ENCODE measurements around the gene NT5DC1.

NT5DC1 gene

DNA sequence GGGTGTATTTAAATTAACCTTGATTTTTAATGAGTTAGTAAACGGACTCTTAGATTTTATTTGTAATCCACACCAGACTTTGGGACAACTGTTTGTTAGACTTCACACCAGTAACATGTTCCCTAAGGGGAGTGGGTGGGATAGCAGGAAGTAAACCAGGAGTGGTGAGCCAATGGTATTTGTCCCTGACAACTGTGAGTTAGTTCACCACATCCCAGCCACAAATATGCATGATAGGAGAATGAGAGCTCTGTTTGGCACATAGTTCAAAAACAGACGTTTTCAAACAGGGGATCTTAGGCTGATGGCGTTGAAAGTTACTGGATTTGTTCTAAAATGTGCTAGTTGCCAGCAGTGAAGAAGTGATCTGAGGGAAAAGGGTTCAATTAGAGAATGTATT is 44.0 kb downstream of the NT5DC1 start:
- no peak for DNase-seq

DNA sequence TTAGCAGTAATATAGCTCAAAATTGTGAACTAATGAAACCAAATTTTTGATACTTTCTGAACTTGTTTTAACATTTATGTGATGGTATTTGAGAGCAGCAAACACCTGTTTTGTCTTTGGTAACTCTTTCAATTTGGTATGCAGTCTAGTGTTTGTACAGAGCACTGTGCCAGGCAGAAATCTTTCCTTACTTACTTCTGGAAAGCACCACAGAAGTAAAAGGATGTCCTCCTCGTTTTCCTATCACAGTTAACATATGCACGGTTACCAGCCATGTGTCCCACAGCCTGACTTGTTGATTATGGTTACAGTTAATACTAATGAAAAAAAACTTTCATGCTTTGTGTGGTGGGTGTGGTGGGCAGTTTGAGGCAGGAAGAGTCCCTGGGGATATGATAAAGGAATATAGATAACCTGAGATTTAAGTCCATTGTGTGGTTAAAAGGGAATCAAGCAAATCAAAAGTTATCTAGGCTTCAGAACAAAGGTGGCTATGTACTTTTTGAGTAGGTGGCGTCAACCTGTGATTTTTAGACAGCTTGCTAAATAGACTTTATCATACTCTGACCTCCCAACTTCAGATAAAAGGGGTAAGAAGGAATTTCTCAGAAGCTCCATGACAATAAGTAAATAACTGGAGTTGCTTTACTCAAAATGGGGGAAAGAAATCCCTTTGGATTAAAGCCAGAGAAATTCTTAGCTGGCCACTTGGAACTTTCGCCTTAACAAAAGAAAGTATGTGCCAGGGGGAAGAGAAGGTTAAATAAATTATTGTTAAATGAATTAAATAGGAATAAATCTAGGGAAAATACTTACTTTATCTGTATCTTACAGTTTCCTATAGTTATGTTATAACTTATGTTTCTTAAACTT is 45.4 kb downstream of the NT5DC1 start:
- DNase-seq: no peak

DNA sequence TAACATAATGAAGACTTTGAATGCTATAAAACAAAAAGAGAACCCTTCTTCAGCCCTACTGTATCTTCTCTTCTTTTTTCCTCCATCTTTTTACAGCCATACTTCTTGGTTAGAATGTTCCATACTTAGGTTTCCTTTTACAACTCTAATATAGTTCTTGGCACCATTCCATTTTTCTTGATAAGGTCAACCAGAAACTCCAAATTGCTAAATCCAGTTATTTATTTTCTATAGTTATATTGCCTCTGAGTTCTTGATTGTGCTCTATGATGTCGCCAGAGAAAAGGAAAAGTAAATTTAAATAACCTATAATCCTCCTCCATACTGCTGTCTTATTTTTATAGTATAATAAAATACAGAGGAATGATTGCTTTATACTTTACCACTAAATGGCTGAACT is 52.0 kb downstream of the NT5DC1 start:
- DNase-seq: no peak

DNA sequence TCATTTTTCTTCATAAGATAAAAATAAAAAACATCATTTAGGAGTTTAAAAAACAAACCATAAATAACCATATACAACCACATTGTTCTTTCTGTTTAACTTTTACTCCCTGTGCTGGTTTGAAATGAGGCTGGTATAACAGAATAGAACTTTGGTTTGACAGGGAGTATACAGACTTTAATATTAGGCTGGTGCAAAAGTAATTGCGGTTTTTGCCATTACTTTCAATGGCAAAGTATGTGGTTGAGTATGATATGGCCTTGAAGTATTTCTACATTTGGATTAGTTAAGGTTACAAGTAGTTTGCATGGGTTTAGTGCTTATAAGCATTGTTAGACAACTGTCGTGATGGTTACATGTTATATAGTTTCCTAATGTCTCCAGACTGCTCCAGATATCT is 54.2 kb downstream of the NT5DC1 start:
- DNase-seq: no peak

DNA sequence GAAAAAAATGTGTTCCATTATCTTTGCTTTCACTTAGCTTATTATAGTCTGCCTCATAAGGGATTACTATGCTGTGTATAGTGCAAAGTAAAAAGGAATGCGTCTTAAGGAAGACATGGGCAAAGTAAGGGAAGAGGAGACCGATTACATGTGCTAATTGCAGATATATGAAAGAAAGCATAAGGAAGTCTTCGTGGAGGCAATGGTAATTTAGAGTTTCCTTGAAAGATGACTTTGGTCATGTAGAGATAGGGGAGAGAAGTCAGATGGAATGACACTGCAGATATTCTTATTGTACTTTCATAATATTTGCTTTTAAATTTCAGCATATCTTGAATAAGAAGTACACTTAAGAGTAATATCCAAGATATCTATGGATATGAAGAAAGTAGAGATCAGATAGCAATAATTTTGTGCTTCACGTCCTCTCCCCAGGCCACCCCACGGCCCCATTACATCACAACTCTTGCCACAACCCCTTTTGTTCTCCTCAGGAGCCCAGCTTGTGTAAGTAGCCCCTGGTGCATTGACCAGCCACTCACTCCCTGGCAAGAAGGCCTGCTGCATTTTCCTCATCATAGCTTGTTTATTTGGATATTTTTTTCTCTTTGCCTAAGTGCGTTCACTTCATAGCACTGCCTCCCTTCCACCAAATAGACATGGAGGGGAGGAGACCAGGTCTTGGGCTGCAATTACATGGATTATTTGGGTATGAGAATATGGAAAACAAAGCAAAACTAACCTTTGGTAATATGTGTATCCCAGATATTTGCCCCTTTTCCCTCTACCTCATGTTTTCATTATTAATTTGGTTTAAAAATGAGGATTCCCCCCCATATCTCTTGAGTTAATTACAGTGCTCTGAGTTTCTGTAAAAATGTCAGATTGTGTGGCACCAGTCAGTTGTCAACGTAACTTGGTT is 56.0 kb downstream of the NT5DC1 start:
- DNase-seq: no peak

DNA sequence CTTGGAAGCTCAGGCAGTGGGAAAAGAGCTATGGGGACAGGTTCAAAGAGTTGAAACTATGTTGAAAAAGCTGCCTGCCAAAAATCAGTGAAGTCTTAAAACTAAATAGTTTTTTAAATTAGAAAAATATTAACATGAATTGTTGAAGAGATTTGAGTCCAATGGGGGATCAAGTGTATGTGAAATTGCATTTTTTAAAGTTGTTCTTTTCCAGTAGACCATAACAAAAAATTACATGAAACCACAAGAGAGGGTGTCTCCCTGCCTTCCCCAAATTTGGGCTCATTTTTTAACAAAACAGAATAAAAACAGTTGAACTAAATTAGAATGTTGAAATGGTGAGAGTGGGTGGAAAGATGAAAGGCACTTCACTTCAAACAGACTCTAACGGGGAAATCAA is 56.7 kb downstream of the NT5DC1 start:
- DNase-seq: no peak

DNA sequence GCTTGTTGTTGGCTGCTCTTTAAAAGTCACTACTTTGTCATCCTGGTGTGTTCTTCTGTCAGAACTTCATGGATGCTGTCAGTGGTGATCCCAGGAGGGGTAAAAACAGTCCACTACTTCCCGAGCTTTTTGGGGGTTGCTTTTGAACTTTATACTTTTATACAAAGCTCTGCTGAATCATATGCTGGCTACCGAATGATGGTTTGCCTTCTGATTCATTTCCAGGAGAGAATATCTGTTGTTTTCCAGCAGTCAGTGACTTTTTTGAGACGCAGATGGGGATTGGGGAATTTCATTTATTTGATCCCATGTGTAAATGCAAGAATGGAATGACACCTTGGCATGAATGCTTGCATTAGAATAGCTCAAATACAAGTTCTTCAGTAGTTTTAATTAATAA is 58.0 kb downstream of the NT5DC1 start:
- no peak for DNase-seq

DNA sequence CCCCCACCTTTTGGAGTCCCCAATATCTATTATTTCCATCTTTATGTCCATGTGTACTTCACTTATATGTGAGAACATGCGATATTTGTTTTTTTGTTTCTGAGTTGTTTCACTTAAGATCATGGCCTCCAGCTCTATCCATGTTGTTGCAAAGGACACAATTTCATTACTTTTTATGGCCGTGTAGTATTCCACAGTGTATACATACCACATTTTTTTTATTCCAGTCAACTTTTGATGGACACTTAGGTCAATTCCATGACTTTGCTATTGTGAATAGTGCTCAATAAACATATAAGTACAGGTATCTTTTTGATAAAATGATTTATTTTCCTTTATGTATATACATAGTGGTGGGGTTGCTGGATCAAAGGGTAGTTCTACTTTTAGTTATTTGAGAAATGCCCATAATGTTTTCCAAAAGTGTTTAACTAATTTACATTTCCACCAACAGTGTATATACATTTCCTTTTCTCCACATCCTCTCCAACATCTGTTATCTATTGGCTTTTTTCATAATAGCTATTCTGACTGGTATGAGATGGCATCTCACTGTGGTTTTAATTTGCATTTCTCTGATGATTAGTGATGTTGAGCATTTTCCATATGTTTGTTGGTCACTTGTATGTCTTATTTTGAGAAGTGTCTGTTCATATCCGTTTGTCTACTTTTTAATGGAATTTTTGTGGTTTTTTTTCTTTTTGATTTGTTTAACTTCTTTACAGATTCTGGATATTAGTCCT is 59.3 kb downstream of the NT5DC1 start:
- no peak for DNase-seq

DNA sequence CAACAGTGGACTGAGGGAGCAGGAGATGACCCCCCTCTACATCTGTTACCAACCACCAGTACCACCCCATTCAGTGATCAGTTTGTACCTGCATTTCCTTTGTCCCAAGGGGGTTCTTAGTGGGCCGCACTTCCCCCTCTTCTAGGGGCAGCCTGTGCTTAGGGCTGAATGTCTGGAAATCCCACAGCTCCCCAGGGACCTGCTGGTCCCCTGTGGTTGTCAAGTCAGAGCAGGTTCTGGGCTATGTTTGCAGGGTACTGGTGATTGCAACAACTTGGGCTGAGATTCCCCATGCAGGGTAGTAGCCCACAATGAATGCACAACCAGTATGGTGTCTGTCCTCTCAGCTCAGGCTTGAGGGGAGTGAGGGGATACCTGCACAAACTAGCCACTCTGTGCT is 64.9 kb downstream of the NT5DC1 start:
- DNase-seq: no peak

DNA sequence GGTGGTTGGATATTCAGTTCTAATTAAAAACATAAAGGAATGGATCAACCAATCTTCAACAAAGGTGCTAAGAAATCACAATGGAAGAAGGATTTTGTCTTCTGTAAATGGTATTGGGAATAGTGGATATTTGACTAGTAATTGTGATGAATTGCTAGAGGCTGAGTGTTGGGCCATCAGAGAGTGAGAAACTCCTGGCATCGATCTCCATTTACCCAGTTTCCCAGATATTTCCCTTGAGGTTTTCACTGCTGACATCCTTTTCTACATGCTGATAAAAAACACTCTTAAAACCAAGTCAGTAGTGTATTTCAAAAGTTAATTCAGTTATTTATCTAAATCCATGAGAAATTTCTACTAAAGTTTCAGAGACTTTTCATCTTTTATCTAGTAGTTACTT is 65.7 kb downstream of the NT5DC1 start:
- no peak for DNase-seq

DNA sequence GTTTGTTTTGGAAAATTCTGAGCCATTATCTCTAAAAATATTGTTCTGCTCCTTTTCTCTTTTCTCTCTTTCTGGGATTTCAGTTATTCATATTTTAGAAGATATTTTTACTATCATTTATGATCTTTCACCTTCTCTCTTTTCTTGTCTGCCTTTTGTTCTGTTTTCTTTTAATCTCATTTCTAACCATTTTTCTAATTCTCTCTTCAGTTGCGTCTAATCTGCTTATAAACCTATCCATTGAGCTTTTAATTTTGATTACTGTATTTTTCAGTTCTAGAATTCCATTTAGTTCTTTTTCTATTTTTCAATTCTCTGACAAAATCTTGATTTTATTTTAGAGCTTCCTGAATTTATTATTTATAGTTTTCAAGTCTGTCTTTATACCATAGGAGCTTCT is 67.5 kb downstream of the NT5DC1 start:
- DNase-seq: no peak

DNA sequence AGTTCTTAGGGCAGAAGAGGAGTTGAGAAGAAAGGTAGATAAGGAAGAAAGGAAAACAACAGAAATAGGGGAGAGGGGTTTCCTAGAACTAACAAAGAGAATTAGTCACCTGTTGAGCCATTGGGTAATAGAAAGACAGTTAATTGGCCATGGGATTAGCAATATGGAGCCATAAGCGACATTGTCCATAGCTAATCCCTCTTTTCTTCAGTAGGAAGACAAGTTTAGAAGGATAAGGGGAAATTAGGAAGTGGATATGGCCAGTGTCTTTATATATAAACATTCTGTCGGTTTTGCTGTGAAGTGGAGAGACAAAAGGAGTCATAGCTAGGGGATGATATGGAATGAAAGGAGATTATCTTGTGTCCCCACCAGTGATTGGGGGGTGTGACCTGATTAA is 69.2 kb downstream of the NT5DC1 start:
- DNase-seq: no peak

DNA sequence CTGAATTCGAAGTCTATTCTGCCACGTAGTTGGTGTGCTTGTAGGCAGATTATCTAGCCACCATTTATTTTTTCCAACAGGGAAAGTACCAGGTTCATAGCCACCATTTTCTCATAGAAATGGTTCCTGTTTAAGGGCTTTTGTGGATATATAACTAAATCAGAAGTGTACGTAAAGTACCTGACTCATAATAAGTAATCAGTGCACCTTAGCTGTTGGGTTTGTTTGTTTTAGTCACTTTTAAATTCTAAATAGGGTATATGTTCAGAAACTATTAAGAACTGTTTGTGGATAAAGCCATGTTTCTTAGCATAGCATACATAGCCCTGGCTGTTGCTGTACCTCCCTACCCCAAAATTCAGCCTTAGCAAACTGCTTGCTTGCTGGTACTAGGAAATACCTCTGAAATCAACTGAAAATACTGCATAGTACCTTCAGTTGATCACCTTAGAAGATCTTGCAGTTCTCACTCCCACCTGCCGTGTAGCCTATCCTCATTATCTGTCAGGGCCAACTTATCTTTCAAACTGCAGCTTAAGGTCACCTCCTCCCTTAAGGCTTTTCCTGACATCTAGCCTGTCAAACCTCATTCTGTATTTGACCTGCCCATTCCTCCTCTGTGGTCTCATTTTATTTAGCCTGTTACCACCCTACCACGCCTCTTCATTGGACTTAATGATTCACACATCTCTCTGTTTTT is 69.9 kb downstream of the NT5DC1 start:
- DNase-seq: no peak

DNA sequence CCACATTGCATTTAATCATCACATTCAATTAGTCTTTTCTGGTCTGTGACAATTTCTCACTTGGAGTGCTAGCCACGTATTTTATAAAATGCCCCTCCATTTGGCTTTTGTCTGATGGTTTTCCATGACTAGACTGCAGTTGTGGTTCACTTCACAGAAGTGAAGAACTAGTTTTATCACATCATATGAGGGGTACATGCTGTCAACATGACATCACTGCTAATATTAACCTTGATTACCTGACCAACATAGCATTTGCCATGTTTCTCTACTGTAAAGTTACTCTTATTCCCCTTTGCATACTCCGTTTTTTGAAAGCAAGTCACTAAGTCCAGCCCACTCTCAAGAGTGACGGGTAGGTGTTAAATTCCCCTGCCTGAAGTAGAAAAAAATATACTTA is 73.3 kb downstream of the NT5DC1 start:
- no peak for DNase-seq

DNA sequence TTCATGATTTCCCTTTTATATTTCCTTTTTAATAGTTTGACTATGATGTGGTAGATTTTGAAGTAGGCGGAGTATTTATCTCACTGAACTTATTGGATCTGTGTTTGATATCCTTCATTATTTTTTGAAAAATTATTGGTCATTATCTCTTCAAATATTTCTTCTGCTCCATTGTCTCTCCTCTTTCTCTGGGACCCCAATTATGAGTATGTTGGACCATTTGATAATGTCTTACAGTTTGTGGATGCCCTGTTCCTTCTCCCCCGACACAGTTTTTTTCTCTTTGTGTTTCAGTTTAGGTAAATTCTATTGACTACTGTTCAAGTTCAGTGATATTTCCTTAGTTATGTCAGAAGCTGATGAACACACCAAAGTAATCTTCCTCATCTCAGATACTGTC is 74.7 kb downstream of the NT5DC1 start:
- DNase-seq: no peak

DNA sequence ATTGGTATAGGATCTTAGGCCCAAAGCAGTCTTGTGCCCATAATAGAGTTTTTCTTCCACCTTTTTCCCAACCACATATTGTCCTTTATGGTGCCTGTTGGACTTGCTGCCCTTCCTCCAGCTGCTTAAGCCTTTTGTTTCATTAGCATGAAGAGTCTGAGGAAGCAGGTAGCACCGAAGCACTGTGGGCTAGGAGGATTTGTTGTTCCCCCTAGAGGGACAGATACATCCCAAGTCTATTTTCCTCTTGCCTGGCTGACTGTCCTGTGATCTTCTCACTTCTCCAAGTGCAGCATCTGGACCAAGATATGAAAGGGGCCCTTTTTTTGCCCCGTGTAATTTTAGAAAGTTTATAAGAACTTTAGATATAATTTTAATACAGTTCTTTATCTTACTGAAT is 75.9 kb downstream of the NT5DC1 start:
- DNase-seq: no peak

DNA sequence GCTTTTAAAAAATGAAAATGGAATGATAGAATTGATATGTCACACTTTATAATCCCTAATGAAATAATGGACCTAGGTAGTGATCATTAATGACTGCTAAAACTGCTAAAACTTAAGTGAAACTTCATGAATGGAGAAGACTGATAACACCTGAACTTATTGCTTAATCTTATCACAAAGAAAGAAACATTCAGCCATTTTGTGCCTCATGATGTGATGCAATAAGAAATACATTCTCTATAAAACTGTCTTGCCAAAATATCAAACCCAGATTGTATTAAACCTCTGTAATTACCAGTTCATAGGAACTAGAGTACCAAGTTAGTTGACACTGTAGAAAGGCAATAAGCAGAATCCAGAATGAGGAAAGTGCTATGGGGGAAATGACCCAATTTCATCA is 79.7 kb downstream of the NT5DC1 start:
- DNase-seq: no peak

DNA sequence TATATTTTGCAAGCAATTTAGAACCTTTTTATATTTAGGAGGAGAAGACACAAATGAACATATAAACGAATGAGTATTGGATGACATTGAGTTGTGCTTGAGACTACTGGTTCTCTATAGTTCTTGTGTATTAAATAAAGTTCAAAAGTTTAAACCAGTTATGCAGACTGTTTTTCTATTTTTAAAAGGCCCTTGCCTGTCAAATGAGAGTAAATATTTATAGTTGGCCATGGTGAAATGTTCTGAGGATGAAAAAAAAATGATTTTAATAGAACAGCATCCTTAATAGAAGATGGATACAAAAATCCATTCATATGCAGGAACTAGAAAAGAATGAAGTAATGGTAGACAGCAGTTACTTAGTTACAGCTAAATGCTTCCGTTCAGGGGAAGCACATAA is 88.8 kb downstream of the NT5DC1 start:
- no peak for DNase-seq

DNA sequence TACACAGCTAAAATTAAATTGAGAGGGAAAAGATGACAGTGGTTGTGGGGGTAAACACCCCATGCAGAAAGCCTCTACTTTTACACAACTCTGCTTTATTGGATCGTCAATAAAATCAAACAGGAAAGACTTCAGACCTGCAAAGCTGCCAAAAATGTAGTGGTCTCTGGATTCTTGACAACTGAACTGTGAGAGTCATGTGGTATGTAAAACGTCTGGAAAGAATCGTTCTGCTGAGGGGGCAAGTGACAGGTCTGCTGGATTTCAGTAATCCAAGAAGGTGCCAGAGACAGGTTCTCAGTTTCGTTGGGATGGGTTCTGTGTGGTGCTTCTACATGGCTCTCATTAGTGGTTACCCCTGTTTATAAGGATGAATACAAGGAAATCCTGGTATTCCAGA is 89.9 kb downstream of the NT5DC1 start:
- DNase-seq: no peak

DNA sequence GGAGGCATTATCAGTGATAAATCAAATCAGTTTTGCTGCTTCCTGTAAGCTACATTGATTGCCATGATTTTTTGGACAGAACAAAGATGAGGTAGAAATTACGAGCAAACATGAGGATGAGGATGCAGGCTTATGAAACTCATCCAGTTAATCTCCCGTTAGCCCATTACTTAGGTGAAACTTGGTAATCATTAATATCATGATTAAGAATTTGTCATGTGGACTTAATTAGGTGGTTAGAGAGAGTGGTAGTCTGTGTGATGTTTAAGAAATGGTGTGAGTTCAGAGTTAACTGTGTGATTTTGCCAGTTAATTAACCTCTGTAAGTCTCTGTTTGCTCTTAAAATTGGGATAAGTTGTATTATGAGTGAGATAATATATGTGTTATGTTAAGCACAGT is 91.2 kb downstream of the NT5DC1 start:
- DNase-seq: no peak

DNA sequence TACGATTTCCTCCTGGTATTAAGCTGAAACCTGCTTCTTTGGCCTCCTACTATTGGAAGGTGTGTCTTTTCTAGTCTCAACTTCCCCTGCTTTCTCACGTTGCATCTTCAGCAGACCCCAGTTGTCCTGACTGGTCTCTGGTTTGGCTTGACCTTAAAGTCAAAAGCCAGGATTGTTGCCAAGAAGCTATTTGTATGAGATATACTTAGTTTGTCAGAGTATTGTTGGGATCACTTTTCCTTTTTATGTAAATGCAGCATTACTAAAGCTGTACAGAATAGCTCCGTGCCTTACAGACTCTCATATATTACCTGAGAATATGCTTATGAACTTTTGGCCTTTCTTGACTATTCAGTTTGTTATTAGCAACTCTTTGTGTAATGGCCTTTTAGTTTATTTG is 92.1 kb downstream of the NT5DC1 start:
- no peak for DNase-seq

DNA sequence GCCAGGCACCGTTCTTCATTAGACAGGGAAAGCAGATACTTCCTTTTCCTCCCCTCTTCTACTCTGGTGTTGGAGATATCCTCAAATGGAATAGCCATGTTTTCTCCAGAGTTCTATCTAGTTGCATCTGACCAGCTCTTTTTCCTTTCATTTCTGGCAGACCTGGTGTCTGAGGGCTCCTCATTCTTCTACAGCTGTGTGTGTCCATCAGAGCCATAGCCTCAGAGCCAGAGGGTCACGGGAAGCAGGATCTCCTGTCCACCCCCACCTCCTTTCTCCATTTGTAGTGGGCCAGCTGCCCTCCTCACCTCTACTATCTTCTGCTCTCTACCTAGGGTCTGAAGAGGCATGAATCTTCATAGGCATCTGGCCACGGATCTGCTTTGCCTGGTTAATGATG is 96.2 kb downstream of the NT5DC1 start:
- no peak for DNase-seq

All from NCI-H1436 treated with DMSO at 0.1 percent for 48 hours (cell line).